ENCODE results near the gene BAD.
"Not testable (repeated sequence)": the region's sequence is repeated elsewhere in the genome, so short reads cannot be mapped to it uniquely, and the experiment has no call there.

BAD gene

DNA sequence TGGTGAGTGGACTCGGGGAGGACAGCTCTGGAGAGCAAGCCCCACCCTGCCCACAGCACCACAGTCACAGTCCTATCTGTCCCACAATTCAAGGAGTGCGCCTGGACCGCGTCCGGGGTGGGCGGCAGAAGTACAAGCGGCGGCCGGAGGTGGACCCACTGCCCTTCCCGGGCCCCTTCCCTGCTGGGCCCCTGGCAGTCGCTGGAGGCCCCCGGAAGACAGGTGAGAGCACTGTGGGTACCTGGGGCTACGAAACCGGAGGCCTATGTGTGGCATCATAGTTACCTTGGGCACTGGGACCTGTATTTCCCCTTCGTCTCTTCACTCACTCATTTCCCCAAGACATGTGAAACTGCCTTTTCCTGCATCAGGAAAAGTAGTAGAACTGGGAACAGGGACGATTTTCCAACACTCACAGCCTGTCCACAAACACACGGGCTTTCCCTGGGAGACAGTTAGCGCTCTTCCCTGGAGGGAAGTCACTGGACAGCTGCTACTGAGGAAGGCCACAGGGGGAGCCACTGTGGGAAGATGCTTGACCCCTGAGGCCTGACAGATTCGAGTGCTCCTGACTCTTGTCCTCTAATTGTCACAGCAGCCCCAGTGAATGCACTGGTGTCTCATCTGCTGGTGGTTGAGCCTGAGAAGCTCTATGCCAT lies 29.8 kb upstream of the BAD start:
- no peak for DNase-seq (ENCODE audit: extremely low read depth, low read depth)
- TF ChIP-seq, protein P1, sequence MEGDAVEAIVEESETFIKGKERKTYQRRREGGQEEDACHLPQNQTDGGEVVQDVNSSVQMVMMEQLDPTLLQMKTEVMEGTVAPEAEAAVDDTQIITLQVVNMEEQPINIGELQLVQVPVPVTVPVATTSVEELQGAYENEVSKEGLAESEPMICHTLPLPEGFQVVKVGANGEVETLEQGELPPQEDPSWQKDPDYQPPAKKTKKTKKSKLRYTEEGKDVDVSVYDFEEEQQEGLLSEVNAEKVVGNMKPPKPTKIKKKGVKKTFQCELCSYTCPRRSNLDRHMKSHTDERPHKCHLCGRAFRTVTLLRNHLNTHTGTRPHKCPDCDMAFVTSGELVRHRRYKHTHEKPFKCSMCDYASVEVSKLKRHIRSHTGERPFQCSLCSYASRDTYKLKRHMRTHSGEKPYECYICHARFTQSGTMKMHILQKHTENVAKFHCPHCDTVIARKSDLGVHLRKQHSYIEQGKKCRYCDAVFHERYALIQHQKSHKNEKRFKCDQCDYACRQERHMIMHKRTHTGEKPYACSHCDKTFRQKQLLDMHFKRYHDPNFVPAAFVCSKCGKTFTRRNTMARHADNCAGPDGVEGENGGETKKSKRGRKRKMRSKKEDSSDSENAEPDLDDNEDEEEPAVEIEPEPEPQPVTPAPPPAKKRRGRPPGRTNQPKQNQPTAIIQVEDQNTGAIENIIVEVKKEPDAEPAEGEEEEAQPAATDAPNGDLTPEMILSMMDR (IDR thresholded peaks at IDR 0.05; ENCODE audit: low read depth, low read length) = no peak

DNA sequence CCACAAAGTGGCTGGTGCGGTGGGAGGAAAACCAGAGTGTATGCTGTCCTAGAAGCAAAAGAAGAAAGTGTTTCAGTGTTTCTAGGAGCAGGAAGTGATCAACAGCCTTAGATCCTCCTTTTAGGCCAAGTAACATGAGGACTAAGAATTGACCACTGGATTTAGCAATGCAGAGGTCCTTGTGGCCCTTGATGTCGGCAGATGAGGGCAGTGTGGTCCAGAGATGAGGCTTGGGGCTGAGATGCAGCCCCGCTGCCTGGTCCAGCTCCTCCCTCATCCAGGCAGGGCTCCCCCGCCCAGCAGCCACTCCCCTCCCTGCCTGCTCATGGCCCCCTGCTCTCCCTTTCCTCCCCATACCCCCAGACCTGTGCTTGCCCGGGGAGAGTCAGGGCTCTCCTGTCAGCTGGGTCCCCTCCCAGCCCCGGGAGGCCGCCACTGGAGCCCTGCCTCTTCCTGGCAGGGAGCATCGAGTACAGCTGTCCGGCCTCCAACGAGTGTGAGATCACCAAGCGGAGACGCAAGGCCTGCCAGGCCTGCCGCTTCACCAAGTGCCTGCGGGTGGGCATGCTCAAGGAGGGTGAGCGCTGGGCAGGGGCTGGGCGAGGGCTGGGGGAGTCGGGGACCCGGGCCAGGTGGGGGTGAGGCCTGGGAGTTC lies 29.2 kb upstream of the BAD start:
- DNase-seq (ENCODE audit: extremely low read depth, low read depth) = no peak
- TF ChIP-seq, protein P1 (IDR thresholded peaks at IDR 0.05; ENCODE audit: low read depth, low read length) = peak; percentile 2

DNA sequence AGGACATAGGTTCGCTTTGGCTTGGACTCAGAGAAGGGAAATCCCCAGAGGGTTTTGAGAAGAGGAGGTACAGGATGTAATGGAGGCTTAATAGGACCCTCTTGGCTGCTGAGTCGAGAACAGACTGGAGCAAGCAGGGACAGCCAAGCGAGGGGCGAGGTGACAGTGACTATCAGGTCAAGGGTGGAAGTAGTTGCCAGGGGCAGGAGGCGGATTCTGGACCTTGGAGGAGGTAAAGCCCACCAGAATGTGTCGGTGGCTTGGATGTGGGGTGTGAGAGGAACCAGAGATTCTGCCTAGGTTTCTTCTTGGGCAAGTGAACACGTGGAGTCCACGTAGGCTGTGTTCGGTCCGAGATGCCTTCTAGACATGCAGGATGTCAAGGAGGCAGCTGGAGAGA lies 28.5 kb upstream of the BAD start:
- no peak for DNase-seq (ENCODE audit: extremely low read depth, low read depth)
- TF ChIP-seq, protein P1 (IDR thresholded peaks at IDR 0.05; ENCODE audit: low read depth, low read length) = no peak

DNA sequence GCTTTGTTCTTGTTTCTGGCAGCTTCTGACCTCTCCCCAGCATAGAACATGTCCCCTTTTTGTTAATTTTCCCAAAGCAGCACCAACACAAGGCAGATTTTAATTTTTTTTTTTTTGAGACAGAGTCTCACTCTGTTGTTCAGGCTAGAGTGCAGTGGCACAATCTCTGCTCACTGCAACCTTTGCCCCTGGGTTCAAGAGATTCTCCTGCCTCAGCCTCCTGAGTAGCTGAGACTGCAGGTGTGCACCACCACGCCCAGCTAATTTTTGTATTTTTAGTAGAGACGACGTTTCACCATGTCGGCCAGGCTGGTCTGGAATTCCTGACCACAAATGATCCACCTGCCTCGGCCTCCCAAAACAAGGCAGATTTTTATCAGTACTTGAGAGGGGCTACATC lies 23.3 kb upstream of the BAD start:
- DNase-seq (ENCODE audit: extremely low read depth, low read depth) = not testable (repeated sequence)

DNA sequence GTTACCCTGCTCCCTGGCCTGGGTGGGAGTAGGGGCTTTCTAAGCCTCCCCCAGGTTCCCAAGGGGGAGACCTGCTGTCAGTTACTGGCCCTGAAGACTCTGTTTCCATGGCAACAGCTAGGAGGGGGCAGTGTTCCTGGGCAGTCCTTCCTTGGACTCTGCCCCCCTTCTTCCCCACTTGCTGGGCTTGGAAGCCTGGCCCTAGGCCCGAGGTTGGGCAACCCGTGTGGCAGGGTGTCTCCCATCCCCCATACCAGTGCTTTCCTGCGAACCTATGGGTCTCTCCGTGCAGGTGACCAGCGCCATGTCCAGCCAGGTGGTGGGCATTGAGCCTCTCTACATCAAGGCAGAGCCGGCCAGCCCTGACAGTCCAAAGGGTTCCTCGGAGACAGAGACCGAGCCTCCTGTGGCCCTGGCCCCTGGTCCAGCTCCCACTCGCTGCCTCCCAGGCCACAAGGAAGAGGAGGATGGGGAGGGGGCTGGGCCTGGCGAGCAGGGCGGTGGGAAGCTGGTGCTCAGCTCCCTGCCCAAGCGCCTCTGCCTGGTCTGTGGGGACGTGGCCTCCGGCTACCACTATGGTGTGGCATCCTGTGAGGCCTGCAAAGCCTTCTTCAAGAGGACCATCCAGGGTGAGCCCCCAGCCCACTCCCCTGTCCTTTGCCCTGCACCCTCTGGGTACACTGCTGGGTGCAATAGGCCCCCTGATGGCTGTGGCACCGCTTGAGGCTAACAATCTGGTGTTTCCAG lies 22.6 kb upstream of the BAD start:
- TF ChIP-seq, protein P1 (IDR thresholded peaks at IDR 0.05; ENCODE audit: low read depth, low read length) = no peak
- no peak for DNase-seq (ENCODE audit: extremely low read depth, low read depth)

DNA sequence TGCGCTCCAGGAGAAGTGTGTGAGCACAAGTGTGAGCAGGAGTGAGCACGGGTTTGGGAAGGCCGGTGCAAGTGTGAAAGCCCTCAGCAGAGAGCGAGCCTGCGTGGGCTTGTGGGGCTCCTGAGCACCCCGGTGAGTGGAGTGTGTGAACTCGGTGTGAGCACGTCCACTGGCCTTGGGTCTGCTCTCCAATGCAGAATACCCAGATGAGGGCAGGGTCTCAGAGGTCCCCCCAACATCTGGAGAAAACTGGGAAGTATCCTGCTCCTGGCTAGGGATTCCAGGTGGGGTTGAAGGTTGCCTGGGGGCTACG lies 22.1 kb upstream of the BAD start:
- TF ChIP-seq, protein P1 (IDR thresholded peaks at IDR 0.05; ENCODE audit: low read depth, low read length) = no peak
- DNase-seq (ENCODE audit: extremely low read depth, low read depth) = no peak

DNA sequence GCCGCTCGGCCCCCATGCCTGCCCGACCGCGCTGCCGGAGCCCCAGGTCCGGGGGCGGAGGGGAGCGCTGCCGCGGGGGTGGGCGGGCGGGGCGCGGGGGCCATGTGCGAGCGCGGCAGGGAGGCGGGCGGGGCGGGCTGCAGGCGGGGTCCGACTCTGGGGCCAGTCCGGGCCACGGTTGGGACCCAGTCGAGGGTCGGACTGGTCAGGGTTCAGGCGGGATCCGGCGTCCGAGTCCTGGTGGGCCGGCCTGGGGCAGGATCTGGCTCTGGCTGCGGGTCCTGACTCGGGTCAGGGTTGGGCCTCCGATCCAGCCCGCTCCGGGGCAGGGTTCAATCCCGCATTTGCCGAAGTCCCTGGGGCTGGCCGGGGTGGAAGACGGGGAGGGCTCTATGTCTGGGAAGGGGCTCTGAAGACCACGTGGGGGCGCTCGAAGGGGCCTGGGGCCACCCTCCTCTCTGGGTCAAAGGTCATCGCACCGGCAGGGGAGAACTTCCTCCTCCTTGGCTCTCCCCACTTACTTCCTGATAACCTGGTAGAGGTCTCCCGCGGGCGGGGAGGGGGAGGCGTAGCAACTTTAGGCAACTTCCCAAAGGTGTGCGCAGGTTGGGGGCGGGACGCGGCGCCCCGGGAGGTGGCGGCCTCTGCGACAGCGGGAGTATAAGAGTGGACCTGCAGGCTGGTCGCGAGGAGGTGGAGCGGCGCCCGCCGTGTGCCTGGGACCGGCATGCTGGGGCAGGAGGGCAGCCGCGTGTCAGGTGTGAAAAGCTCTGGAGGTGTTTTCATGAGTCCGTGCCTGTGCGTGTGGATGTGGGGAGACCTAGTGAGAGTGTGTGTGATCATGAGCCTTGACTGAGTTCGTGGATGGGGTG lies 21.5 kb upstream of the BAD start:
- TF ChIP-seq, protein P1 (IDR thresholded peaks at IDR 0.05; ENCODE audit: low read depth, low read length) = peak; percentile 28
- DNase-seq (ENCODE audit: extremely low read depth, low read depth) = no peak
